GM12872 (cell line): ENCODE measurements around the gene COL25A1.

Source experiments
- TF ChIP-seq, protein P1 (sequence below): IDR thresholded peaks from 3 replicates; pipeline ENCODE4 v1.5.1; 2011; ENCODE audit warnings: low read depth, mild to moderate bottlenecking, low read length, moderate library complexity; ENCODE audit not compliant: insufficient read depth

Gene COL25A1

DNA sequence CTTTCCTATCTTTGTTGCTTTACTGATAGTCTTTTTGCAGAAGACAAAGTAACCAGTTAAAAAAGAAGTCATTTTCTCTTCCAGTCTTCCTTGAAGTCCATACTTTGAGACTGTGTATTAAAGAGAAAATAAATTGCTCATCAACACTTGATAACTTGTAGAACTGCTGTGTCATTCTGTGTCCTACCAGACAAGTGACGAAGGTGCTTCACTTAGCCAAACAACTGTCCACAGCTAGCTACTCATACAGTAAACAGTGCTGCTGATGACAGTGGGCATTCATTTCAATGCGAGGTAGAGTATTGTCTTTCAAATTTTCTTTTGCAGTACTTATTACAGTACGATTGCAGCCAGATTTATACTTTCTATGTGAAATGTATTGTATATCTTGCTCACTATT lies 11.5 kb downstream of the COL25A1 start:
- TF ChIP-seq, protein P1, sequence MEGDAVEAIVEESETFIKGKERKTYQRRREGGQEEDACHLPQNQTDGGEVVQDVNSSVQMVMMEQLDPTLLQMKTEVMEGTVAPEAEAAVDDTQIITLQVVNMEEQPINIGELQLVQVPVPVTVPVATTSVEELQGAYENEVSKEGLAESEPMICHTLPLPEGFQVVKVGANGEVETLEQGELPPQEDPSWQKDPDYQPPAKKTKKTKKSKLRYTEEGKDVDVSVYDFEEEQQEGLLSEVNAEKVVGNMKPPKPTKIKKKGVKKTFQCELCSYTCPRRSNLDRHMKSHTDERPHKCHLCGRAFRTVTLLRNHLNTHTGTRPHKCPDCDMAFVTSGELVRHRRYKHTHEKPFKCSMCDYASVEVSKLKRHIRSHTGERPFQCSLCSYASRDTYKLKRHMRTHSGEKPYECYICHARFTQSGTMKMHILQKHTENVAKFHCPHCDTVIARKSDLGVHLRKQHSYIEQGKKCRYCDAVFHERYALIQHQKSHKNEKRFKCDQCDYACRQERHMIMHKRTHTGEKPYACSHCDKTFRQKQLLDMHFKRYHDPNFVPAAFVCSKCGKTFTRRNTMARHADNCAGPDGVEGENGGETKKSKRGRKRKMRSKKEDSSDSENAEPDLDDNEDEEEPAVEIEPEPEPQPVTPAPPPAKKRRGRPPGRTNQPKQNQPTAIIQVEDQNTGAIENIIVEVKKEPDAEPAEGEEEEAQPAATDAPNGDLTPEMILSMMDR, result no peak

DNA sequence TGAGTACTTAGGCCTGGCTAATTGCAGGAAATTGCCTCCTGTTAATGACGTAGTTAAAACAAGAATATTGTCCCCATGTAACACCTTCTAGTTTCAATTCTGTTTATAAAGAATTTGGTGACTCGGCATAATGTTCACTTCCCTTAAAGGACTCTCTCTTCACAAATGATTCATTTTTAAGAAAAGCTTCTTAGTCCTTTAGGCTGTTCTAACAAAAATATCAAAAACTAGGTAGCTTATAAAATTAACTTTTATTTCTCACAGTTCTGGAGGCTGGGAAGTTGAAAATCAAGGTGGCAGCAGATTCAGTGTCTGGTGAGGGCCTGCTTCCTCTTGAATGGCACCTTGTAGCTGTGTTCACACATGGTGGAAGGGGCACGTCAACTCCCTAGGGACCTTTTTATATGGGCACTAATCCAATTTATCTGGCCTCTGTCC lies 23.8 kb downstream of the COL25A1 start:
- TF ChIP-seq, protein P1, result no peak

DNA sequence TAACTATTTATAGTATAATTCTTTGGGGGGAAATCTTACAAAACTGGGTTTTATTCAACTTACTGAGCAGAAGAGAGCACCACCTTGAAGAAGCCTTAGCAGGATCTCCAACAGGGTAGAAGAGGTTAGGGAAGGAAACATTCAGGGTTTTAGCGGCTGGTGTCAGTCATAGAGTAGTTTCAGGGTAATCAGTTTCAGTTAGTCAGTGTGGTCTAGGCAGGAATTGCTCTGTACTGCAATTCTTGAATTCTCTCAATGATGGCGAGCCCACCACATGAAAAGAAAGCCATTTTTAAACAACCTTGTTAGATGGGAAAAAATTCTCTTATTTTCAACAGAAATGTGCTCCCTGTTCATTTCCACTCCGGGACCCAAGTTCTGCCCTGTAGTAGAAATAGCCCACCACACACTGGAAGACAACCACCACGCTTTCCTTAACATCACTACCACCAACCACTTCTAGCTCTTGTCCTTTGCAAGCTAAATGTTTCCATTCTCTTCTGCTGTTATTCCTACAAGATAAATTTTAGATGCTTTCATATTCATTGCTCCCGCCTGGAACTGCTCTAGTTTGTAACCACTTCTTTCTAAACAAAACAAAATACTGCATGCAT lies 25.9 kb downstream of the COL25A1 start:
- TF ChIP-seq, protein P1, result no peak

DNA sequence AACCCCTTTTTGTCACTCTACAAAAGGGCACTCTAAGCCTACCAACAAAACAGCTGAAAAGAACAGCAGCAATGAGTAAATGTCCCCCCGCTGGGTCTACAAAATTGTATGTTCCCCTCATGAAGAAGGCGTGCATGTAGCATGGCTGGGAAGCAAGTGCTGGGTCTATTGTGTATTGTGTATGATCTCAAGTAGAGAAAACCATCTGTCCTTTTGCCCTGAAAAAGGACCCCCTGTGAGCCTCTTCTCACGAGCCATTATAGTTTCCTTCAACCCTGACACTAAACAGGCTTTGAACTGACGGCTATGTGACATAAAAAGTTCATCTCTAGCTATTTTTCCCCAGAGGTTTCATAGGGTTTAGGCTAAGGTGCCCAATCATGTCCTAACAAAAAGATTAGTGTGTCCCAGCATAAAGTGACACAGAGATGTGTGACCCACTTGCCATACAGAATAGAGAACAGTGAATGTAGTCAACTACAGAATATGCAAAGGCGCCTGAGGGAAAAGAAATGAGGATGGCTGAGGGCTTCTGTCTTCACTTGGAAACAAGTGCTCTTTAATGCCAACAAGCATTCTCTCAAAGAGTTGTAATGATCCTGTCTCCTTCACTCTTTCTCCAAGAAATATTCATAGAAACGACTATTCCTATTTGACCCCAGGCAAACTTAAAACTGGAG lies 27.3 kb downstream of the COL25A1 start:
- TF ChIP-seq, protein P1, result no peak

DNA sequence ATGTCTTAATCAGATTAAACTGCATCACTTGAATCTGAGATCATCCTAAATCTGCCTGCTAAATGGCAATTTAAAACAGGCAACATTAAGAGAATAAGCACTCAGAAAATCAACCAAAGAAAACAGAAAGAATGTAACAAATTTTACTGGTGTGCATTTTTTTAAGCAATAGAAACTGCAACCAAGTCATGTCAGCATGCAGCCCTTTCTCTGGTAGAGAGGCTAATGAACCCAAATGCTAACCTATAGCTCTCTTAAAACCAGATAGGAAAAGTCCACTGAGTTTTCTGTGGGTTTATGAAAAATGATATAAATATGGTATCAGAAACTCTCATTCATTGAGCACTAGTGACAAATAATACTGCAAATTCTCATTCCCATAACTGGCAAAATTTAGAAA lies 35.6 kb downstream of the COL25A1 start:
- TF ChIP-seq, protein P1, result no peak

DNA sequence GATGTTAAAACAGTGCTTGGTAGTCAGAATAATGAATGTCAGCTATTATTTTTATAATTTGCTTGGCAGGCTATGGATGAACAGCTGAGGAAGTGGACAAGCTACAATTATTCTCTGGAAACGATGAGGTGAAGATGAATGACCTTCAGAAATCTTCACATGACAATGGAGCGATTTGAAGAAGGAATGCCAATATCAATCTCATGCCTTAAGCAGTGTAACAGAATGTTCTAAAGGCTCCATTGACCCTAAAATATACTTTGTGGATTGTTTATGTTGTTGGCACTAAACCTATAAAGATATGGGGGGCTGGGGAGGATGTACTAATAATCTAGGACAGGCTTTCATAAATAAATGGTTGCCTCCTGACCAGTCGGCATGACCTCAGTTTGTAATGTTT lies 36.2 kb downstream of the COL25A1 start:
- TF ChIP-seq, protein P1, result no peak

DNA sequence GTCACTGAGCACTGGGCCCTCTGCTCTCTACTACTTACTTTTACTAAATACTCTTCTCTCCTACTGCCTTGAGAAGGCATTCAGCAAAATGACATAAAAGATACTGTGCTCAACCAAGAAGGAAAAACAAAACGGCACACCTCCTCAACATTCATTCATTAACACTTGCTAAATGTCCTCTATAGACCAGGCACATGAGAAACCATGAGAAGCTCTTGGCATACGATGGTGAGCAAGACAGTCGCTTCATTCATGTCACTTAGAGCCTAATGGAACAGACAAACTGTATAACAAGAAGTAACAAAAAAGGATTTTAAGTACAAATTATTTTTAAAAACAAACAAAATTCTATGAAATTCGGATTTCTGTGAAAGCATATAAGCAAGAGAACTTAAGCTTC lies 38.7 kb downstream of the COL25A1 start:
- TF ChIP-seq, protein P1, result no peak
